ENCODE data around the gene RAB13.
"Not testable (repeated sequence)": the region's sequence is repeated elsewhere in the genome, so short reads cannot be mapped to it uniquely, and the experiment has no call there.

RAB13 gene

DNA sequence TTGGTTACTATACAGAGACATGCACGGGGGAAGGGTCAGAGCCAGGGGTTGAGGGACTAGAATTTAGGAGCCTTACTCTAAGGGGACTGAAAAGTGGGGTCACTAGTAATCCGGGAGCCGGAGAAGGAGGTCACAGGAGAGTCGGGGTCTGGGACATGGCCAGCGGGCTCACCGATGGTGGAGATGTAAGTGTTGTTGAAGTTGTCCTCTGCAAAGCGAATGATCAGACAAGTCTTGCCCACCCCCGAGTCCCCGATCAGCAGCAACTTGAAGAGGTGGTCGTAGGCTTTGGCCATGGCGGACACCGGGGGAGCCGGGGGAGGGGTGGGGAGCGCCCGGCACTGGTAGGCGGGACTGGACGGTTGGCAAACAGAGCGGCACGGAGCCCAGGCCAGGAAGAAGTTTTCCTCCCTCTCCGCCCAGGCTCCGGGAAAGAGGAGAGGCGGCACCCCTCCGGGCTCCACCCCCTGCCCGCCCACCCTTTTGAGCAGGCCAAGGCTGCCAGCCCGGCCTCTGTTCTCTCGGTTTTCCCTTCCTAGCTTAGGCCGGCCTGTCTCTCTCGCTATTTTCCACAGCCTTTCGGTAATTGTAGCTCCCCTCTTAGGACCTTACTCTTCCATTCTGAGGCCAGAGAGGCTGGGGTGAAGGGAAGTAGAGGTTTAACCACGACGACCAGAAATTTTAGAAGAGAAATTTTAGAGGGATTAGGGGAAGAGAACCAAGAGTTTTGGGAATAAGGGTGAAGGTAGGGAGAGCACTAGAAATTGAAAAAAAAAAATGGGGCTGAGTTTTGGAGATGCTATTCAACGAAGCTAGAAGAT is at the start of gene RAB13:
Gene RAB13, minus strand, starts transcription at position 399 of the 821 bp plus-strand sequence. Its CDS starts 103 bp downstream, at position 296.
- DNase-seq, result peak; percentile 22

GRCh38 chr1:154033697-154034096 is 47.6 kb upstream of the RAB13 start:
- DNase-seq, result not testable (repeated sequence)

DNA sequence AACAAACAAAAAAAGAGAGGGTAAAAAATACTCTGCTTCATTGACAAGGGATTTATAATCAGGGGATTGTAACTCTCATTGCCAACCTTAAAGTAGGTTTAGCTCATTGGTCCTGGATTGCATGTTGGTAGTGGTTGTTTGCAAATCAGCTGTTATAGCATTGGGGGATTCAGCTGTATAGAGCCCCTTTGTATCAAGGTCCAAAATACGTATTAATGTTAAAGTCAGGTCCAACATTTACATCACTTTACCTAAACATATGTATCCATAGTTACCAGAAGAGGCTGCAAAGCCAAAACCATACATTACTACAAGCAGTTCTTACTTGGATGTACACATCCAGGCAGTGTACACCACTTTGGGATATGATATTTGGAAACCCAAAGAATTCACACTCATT is 33.8 kb upstream of the RAB13 start:
- DNase-seq, result no peak

DNA sequence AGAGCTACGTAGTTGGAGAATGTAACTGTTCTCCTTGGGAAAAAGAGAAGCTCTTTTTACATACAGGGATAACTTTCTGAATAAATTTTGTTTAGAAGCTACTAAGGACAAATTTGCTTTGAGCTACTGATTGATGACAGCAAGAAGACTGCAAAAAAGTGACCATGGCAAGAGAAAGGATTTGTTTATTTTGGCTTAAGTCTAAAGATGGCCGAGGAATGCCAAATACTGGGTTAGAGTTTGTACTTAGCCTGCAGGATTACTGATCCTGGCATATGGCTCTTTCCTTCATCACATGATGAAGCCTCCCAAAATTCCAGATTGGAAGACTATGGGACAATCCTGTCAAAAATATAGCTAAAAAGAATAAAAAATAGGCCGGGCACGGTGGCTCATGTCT is 33.1 kb upstream of the RAB13 start:
- DNase-seq, result no peak

GRCh38 chr1:154014154-154014907 is 28.2 kb upstream of the RAB13 start:
- no peak for DNase-seq

DNA sequence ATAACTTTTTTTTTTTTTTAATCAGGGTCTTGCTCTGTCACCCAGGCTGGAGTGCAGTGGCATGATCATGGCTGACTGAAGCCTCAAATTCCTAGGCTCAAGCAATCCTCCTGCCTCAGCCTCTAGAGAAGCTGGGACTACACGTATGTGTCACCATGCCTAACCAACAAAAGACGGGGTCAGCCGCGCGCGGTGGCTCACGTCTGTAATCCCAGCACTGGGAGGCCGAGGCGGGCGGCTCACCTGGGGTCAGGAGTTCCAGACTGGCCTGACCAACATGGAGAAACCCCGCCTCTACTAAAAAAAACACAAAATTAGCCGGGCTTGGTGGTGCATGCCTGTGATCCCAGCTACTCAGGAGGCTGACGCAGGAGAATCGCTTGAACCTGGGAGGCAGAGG is 26.4 kb upstream of the RAB13 start:
- not testable (repeated sequence) for DNase-seq

- DNase-seq, result no peak
Measured at GRCh38 chr1:154012129-154012528, 26.0 kb upstream of the RAB13 start.

DNA sequence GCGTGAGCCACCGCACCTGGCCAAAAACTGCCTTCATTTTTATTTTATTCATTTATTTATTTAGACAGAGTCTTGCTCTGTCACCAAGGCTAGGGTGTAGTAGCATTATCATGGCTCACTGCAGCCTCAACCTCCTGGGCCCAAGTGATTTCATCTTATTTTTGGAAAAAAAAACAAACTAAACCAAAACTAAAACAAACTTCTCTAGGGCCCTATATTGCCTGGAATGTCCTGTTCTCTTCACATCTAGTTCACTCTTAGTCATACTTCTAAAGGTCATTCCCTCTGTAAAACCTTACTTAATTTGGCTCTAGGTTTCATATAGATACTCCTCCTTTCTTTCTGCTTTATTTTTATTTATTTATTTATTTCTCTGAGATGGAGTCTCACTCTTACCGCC is 20.0 kb upstream of the RAB13 start:
- DNase-seq, result no peak

DNA sequence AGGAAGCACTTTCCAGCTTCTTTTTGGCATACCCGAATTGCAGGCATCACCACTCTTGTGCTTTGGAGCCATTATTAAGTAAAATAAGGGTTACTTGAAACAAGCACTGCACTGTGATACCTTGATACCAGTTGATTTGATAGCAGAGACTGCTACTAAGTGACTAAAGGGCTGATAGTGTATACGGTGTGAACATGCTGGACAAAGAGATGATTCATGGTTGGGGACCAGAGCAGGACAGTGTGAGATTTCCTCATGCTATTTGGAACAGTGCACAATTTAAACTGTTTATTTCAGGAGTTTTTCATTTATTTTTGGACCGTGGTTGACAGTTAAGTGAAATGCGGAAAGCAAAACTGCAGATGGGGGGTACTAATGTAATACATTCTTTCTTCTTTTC is 14.3 kb upstream of the RAB13 start:
- DNase-seq, result no peak

DNA sequence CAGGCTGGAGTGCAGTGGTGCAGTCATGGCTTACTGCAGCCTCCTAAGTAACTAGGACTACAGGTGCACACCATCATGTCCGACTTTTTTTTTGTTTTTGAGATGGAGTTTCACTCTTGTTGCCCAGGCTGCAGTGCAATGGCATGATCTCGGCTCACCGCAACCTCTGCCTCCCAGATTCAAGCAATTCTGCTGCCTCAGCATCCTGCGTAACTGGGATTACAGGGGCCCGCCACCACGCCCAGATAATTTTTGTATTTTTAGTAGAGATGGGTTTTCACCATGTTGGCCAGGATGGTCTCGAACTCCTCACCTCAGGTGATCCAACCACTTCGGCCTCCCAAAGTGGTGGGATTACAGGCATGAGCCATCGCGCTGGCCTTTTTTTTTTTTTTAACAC is 10.7 kb upstream of the RAB13 start:
- DNase-seq, result not testable (repeated sequence)

DNA sequence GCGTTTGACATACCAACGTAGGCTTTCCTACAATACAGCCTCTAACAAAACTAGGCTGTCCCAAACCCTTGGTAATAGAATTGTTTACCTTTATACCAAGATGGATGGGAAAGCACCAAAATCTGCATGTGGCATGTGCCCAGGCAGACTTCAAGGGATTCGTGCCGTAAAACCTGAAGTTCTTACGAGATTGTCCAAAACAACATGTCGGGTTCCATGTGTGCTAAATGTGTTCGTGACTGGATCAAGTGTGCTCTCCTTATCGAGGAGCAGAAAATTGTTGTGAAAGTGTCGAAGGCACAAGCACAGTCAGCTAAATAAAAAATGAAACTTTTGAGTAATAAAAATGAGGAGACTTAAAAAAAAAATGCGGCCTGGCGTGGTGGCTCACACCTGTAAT is 9.5 kb upstream of the RAB13 start:
- DNase-seq, result no peak

- no peak for DNase-seq
Measured at GRCh38 chr1:153995202-153995601, 9.1 kb upstream of the RAB13 start.

- no peak for DNase-seq
Measured at GRCh38 chr1:153991806-153992205, 5.7 kb upstream of the RAB13 start.

DNA sequence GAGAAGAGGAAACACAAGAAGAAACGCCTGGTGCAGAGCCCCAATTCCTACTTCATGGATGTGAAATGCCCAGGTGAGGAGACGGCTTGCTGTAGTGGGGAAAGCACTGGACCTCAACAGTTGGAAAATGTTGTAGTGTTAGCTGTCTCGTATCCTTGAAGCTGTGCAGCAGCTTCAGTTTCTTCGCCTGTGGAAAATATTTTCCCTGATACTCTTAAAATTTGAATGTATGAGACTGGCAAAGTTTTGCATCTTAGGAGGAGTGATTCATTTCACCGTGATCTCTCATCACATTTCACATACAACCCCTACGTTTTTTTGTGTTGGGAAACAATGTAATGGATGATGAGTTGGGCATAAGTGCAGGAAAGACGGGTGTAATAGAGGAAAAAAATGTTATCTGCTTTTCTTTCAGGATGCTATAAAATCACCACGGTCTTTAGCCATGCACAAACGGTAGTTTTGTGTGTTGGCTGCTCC is 5.1 kb upstream of the RAB13 start:
- no peak for DNase-seq

DNA sequence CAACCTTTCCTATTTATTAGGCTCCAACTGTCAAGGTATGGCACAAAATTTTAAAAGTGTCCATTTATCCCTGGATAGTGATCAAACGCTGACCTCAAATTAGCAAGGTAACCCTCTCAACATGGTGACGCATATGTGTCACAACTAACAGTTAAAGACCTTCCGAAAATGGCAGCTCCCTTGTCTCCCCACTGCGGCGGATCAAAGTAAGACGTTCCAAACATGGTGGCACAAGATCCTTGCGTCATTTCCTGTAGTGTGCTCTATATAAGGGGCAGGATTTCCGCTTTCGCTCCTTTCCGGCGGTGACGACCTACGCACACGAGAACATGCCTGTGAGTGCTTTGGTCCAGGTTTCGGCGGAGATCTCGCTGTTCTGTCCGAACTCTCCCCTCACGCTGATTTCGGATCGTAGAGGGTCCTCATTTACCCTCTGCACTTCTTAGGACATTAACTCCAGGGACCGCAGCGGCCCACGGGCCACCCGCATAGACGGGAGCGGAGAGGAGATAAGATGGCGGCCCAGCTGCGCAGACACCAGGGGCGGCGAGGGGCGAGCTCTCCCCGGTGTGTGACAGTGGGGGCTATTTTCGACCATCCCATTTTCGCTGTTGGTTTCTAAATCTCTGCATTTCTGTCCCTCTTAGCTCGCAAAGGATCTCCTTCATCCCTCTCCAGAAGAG is 4.5 kb upstream of the RAB13 start, which contains the start of gene RPS27:
Gene RPS27, plus strand, starts transcription at position 295 of the 683 bp plus-strand sequence. Its CDS starts 35 bp downstream, at position 330.
- DNase-seq, result peak; percentile 97

DNA sequence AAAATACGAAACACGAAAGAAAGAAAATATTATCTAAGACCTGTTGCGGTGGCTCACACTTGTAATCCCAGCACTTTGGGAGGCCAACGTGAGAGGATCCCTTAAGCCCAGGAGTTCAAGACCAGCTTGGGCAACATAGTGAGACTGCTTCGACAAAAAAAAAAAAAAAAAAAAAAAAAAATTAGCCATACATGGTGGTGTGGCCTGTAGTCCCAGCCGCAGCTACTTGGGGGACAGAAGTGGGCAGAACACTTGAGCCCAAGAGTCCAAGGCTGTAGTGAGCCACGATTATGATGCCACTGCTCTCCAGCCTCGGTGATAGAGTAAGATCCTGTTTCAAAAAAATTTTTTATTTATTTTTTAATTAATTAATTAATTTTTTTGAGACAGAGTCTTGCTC is 1.5 kb upstream of the RAB13 start:
- no peak for DNase-seq

DNA sequence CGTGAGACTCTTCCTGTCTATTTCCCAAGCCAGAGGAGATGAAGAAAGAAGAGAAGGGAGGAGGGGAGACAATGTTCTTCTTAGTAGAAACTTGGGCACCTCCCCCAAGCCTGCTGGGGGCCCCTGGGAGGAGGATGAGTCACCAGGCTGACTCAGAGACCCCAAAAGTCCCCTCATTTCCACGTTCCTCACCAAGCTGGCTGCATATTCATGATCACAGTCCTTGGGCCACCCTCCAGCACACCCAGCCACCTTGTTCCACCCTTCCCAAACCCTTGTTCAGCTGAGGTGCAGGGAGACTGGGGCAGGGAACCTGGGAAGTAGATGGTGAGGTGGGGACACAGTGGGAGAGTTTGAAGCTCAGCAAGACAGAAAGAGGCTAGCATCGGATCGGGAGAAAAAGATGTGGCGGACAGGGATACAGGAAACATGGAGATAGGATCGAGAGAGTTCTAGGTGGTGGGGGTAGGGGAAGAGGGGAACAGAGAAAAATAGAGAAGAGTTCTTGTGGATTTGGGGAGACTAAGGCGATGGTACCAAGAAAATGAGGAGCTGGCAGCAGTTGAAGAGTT is 712 bp downstream of the RAB13 start:
- DNase-seq, result no peak

GRCh38 chr1:153984123-153984894 is 1.8 kb downstream of the RAB13 start:
- no peak for DNase-seq

DNA sequence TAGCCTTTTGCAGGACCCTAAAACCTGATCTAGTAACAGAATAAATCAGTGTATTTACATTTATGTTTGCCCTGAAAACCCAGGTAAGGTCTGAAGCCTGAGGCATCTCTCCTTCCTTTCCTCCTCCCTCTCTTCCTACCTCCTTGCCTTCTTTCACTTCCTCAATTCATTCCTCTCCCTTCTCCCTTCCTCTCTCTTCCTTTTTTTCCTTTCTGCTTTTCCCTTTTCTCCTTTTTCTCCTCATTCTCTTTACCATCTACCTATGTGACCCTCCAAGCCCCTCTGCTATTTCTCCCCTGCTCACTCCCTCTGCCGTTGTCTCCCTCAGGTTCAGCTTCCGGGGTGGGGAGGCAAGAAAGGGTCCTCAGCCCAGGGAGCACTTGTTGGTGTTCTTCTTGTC is 4.4 kb downstream of the RAB13 start:
- not testable (repeated sequence) for DNase-seq

- not testable (repeated sequence) for DNase-seq
Measured at GRCh38 chr1:153979091-153979490, 7.0 kb downstream of the RAB13 start.

- DNase-seq, result no peak
Measured at GRCh38 chr1:153978274-153978909, 7.7 kb downstream of the RAB13 start.
